Activated naive CD4-positive, alpha-beta T cell treated with anti-CD3 and anti-CD28 coated beads, Interleukin-2, amount 50 U/mL, for 24 hours (primary cell): ENCODE results near the gene PSMD12.

Source experiments
- H3K27ac Mint-ChIP-seq: one replicate; pipeline ENCODE4 v1.8.0; 2021; ENCODE audit warnings: mild to moderate bottlenecking, mixed read lengths
- H3K27me3 Mint-ChIP-seq: one replicate; pipeline ENCODE4 v1.8.0; 2021; ENCODE audit warnings: mixed read lengths
- H3K36me3 Mint-ChIP-seq: one replicate; pipeline ENCODE4 v1.8.0; 2021; ENCODE audit warnings: mixed read lengths
- H3K4me1 Mint-ChIP-seq: one replicate; pipeline ENCODE4 v1.8.0; 2021; ENCODE audit warnings: mixed read lengths
- H3K4me3 Mint-ChIP-seq: one replicate; pipeline ENCODE4 v1.8.0; 2021; ENCODE audit warnings: mild to moderate bottlenecking, mixed read lengths
- H3K9me3 Mint-ChIP-seq: one replicate; pipeline ENCODE4 v1.8.0; 2021; ENCODE audit warnings: mixed read lengths

PSMD12 gene

GRCh38 chr17:67376415-67376736 lies 10.0 kb upstream of the PSMD12 start:
- H3K27me3 Mint-ChIP-seq = no peaks in the 10 kb centered on the region
- peak overlapping the region; percentile 90 for H3K27ac Mint-ChIP-seq
- no peaks in the 10 kb centered on the region for H3K36me3 Mint-ChIP-seq
- peak overlapping the region; percentile 88 for H3K4me3 Mint-ChIP-seq
- H3K9me3 Mint-ChIP-seq = no peaks in the 10 kb centered on the region
- H3K4me1 Mint-ChIP-seq = peaks cover 41% of the 10 kb centered on the region

- Mint-ChIP-seq H3K27me3 (no peaks in the 10 kb centered on the region), H3K4me3 (peak overlapping the region; percentile 33), H3K4me1 (peaks cover 39% of the 10 kb centered on the region), H3K36me3 (no peaks in the 10 kb centered on the region), H3K9me3 (no peaks in the 10 kb centered on the region), H3K27ac (peak overlapping the region; percentile 23)
These were observed 9.3 kb upstream of the PSMD12 start for GRCh38 chr17:67375716-67376115.

GRCh38 chr17:67375054-67375427 lies 8.7 kb upstream of the PSMD12 start:
- Mint-ChIP-seq H3K27ac (peak overlapping the region; percentile 56), H3K27me3 (no peaks in the 10 kb centered on the region)

GRCh38 chr17:67374329-67375053 lies 8.1 kb upstream of the PSMD12 start:
- no peaks in the 10 kb centered on the region for H3K9me3 Mint-ChIP-seq
- peak overlapping the region; percentile 56 for H3K27ac Mint-ChIP-seq
- H3K36me3 Mint-ChIP-seq = no peaks in the 10 kb centered on the region
- H3K27me3 Mint-ChIP-seq = no peaks in the 10 kb centered on the region
- H3K4me1 Mint-ChIP-seq = peaks cover 28% of the 10 kb centered on the region
- peak overlapping the region; percentile 54 for H3K4me3 Mint-ChIP-seq

More at GRCh38 chr17:67375054-67375427, 8.7 kb upstream of the PSMD12 start:
- Mint-ChIP-seq H3K4me3 (peak overlapping the region; percentile 54), H3K36me3 (no peaks in the 10 kb centered on the region), H3K4me1 (peaks cover 34% of the 10 kb centered on the region), H3K9me3 (no peaks in the 10 kb centered on the region)

DNA sequence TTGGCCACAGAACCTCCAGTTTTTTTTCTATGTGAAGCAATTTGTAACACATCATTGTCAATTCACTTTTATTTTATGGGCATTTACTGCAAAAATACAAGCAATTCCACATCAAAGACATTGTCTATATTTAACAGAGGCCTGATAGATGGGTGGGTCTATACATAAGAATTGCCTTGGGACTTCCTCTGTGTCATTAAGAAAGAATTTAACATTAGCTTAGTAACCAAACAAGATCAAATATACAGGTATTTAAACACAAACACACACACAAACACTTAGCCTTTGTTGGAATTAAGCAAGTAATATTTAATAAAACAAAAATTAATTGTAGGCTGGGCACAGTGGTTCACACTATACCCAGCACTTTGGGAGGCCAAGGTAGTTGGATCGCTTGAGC lies 6.4 kb upstream of the PSMD12 start:
- Mint-ChIP-seq H3K4me1 (peaks cover 22% of the 10 kb centered on the region), H3K36me3 (no peaks in the 10 kb centered on the region), H3K4me3 (no peak overlapping the region), H3K27me3 (no peaks in the 10 kb centered on the region), H3K9me3 (no peaks in the 10 kb centered on the region), H3K27ac (no peak overlapping the region)

- Mint-ChIP-seq H3K9me3 (no peaks in the 10 kb centered on the region), H3K4me1 (peaks cover 21% of the 10 kb centered on the region)
These were observed 3.3 kb upstream of the PSMD12 start for GRCh38 chr17:67369676-67370075.

GRCh38 chr17:67365738-67366192 lies 612 bp downstream of the PSMD12 start:
- H3K4me1 Mint-ChIP-seq = peaks cover 50% of the 10 kb centered on the region
- H3K4me3 Mint-ChIP-seq = peak overlapping the region; percentile 99
- no peaks in the 10 kb centered on the region for H3K27me3 Mint-ChIP-seq
- H3K27ac Mint-ChIP-seq = peak overlapping the region; percentile 99
- H3K36me3 Mint-ChIP-seq = peaks cover 18% of the 10 kb centered on the region
- no peaks in the 10 kb centered on the region for H3K9me3 Mint-ChIP-seq

More at GRCh38 chr17:67369676-67370075, 3.3 kb upstream of the PSMD12 start:
- Mint-ChIP-seq H3K27ac (no peak overlapping the region), H3K27me3 (no peaks in the 10 kb centered on the region), H3K4me3 (no peak overlapping the region), H3K36me3 (peaks cover 6% of the 10 kb centered on the region)

- H3K4me1 Mint-ChIP-seq = peaks cover 56% of the 10 kb centered on the region
- peaks cover 23% of the 10 kb centered on the region for H3K36me3 Mint-ChIP-seq
- H3K9me3 Mint-ChIP-seq = no peaks in the 10 kb centered on the region
- H3K4me3 Mint-ChIP-seq = peak overlapping the region; percentile 99
- H3K27ac Mint-ChIP-seq = peak overlapping the region; percentile 99
- no peaks in the 10 kb centered on the region for H3K27me3 Mint-ChIP-seq
These were observed 1.3 kb downstream of the PSMD12 start for GRCh38 chr17:67364847-67365737.

- no peaks in the 10 kb centered on the region for H3K27me3 Mint-ChIP-seq
- H3K27ac Mint-ChIP-seq = peak overlapping the region; percentile 65
- H3K36me3 Mint-ChIP-seq = peaks cover 24% of the 10 kb centered on the region
- no peaks in the 10 kb centered on the region for H3K9me3 Mint-ChIP-seq
- peak overlapping the region; percentile 63 for H3K4me3 Mint-ChIP-seq
- peaks cover 81% of the 10 kb centered on the region for H3K4me1 Mint-ChIP-seq
These were observed 4.2 kb downstream of the PSMD12 start for GRCh38 chr17:67362173-67362572.

DNA sequence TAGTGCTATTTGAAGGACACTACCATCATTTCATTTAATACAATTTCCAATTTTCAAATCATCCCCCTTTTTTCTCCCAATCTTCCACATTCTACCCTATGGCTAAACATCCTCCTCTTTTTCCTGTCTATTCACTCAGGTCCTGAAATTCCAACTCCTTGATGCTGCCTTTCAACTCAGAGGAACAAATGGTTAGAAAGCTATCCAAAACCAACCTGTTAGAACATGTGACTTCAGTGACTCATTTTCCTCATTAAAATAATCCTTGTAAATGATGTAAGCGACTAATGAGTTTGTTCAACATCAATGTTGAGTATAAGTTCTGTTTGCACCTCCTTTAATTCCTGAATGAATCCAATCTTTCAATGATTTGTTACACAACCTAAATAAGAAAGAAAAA lies 5.5 kb downstream of the PSMD12 start:
- H3K27me3 Mint-ChIP-seq = no peaks in the 10 kb centered on the region
- H3K4me3 Mint-ChIP-seq = peak overlapping the region; percentile 86
- peaks cover 26% of the 10 kb centered on the region for H3K36me3 Mint-ChIP-seq
- H3K27ac Mint-ChIP-seq = peak overlapping the region; percentile 97
- H3K9me3 Mint-ChIP-seq = no peaks in the 10 kb centered on the region
- peaks cover 75% of the 10 kb centered on the region for H3K4me1 Mint-ChIP-seq

GRCh38 chr17:67359960-67360791 lies 6.2 kb downstream of the PSMD12 start:
- H3K9me3 Mint-ChIP-seq = no peaks in the 10 kb centered on the region
- peak overlapping the region; percentile 86 for H3K4me3 Mint-ChIP-seq
- peaks cover 68% of the 10 kb centered on the region for H3K4me1 Mint-ChIP-seq
- peak overlapping the region; percentile 97 for H3K27ac Mint-ChIP-seq
- no peaks in the 10 kb centered on the region for H3K27me3 Mint-ChIP-seq
- H3K36me3 Mint-ChIP-seq = peaks cover 25% of the 10 kb centered on the region

DNA sequence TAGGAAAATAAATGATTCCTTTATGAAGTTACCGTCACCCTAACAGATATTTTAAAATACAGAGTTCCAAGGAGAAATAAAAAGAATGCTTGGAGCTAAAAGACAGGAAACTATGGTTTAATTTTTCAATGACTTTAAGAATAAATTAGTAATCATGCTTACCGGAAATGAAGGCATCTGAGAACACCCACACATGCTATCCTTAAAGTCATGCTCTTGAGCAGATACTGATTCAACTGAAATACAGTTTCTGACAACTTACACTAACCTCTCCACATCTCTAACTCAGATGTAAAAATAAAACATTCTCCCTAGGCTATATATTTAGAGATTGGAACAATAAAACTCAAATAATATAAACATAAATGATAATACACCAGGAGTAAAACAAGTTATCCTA lies 7.8 kb downstream of the PSMD12 start:
- H3K4me3 Mint-ChIP-seq = peak overlapping the region; percentile 80
- H3K27me3 Mint-ChIP-seq = no peaks in the 10 kb centered on the region
- H3K4me1 Mint-ChIP-seq = peaks cover 65% of the 10 kb centered on the region
- H3K9me3 Mint-ChIP-seq = no peaks in the 10 kb centered on the region
- peak overlapping the region; percentile 90 for H3K27ac Mint-ChIP-seq
- peaks cover 25% of the 10 kb centered on the region for H3K36me3 Mint-ChIP-seq

DNA sequence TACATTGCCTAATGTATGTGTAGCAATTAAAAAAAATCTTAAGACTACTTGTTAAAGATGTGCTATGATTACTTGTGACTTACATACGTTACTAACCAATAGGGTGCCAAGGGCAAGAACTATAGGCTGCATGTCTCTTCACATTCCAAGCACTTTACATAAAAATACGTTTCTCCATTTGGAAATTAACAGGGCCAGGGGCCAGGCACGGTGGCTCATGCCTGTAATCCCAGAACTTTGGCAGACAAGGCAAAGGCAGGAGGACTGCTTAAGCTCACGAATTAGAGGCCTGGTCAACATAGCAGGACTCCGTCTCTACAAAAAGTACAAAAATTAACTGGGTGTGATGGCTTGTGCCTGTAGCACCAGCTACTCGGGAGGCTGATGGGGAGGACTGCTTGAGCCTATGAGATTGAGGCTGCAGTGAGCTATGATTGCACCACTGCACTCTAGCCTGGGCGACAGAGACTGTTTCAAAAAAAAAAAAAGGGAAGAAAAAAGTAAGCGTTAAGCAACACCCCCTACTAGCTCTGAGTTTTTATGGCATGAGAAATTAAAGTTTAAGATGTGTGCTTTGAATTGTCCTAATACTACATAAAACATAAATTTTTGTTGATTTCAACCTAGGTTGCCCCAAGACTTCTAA lies 12.3 kb downstream of the PSMD12 start:
- Mint-ChIP-seq H3K4me1 (peaks cover 28% of the 10 kb centered on the region), H3K27ac (peak overlapping the region; percentile 21), H3K27me3 (no peaks in the 10 kb centered on the region), H3K4me3 (no peak overlapping the region), H3K9me3 (no peaks in the 10 kb centered on the region), H3K36me3 (peaks cover 15% of the 10 kb centered on the region)

DNA sequence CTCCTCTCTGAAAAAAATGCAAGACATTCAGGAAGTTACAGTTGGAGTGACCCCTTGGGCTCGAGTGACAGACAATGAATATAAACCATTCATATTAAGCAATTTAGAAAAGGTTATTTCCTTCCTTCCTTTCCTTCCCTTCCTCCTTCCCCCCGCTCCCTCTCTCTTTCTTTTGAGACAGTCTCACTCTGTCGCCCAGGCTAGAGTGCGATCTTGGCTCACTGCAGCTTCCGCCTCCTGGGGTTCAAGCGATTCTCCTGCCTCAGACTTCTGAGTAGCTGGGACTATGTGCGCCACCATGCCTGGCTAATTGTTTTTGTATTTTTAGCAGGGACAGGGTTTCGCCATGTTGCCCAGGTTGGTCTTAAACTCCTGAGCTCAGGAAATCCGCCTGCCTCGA lies 13.2 kb downstream of the PSMD12 start:
- H3K9me3 Mint-ChIP-seq = no peaks in the 10 kb centered on the region
- H3K4me3 Mint-ChIP-seq = no peak overlapping the region
- H3K27me3 Mint-ChIP-seq = no peaks in the 10 kb centered on the region
- H3K27ac Mint-ChIP-seq = no peak overlapping the region
- H3K36me3 Mint-ChIP-seq = peaks cover 15% of the 10 kb centered on the region
- peaks cover 19% of the 10 kb centered on the region for H3K4me1 Mint-ChIP-seq

DNA sequence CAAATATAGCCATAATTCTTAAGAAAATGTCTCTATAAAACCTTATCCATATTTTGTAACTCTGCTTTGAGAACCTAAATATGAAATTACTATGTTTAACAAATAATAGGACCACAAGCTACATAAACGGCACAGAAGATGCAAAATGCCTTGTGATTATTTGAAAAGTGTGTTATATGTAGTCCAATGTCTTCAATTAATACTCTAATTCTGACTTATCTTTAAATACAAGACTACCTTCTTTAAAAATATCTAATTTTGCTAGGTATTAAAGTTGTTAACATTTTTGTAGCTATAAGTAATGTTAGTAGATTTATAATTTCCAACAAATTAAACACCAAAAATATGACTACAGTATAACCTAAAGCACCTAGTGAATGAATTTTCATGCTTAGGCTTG lies 17.0 kb downstream of the PSMD12 start:
- H3K4me1 Mint-ChIP-seq = peaks cover 8% of the 10 kb centered on the region
- no peaks in the 10 kb centered on the region for H3K9me3 Mint-ChIP-seq
- no peaks in the 10 kb centered on the region for H3K27me3 Mint-ChIP-seq
- no peak overlapping the region for H3K27ac Mint-ChIP-seq
- no peak overlapping the region for H3K4me3 Mint-ChIP-seq
- peaks cover 15% of the 10 kb centered on the region for H3K36me3 Mint-ChIP-seq
